ENCODE results near the gene SSTR5.

Gene SSTR5

DNA sequence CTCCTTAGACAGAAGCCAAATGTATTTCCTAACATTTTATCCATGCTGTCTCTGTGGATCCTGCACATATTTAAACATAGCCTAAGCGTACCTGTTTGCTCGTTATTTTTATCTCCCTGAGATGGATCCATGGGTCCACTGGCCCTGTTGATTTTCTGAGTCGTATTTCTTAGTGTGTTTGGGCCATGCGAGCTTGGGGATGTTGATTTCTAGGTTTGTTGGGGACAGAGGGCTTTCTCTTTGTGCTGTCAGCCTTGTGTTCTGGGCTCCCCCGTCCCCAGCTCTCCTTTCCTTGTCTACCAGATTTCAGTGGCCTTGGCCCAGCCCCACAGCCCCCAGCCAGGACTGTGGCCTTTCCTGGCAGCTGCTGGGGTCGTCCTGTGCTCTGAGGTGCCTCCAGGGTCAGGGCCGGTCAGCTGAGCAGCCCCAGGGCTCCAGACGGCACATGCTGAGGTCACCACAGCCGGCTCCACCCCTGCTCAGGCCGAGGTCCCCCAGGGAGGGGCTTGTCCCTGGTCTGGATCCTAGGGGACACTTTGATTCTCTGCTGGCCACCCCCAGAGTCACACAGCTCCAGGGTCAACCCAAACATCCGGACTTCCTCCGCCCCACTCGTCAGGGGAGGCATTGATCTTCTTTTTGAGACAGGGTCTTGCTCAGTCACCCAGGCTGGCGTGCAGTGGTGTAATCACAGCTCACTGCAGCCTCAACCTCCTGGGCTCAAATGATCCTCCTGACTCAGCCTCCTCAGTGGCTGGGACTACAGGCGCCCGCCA is 4.4 kb downstream of the SSTR5 start:
- TF ChIP-seq, protein P1, sequence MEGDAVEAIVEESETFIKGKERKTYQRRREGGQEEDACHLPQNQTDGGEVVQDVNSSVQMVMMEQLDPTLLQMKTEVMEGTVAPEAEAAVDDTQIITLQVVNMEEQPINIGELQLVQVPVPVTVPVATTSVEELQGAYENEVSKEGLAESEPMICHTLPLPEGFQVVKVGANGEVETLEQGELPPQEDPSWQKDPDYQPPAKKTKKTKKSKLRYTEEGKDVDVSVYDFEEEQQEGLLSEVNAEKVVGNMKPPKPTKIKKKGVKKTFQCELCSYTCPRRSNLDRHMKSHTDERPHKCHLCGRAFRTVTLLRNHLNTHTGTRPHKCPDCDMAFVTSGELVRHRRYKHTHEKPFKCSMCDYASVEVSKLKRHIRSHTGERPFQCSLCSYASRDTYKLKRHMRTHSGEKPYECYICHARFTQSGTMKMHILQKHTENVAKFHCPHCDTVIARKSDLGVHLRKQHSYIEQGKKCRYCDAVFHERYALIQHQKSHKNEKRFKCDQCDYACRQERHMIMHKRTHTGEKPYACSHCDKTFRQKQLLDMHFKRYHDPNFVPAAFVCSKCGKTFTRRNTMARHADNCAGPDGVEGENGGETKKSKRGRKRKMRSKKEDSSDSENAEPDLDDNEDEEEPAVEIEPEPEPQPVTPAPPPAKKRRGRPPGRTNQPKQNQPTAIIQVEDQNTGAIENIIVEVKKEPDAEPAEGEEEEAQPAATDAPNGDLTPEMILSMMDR (IDR thresholded peaks at IDR 0.05; ENCODE audit: low read length), result no peak
- no peak for TF ChIP-seq EZH2 (optimal IDR thresholded peaks at IDR 0.05; ENCODE audit: low read depth, low read length)
- TF ChIP-seq EZH2phosphoT487 (IDR thresholded peaks at IDR 0.05; ENCODE audit: low read length), result no peak
- H3K4me2 ChIP-seq (ENCODE audit: low read depth, low read length), result no peak overlapping the region
- H3K27ac ChIP-seq (ENCODE audit: low read length), result no peak overlapping the region
- no peaks in the 10 kb centered on the region for H3K79me2 ChIP-seq (ENCODE audit: low read length)
- no peaks in the 10 kb centered on the region for H3K9me3 ChIP-seq (replicated peaks; ENCODE audit: insufficient read depth, low read length)
- H3K9me2 ChIP-seq (replicated peaks; ENCODE audit: insufficient read depth, low read length), result no peaks in the 10 kb centered on the region
- no peak overlapping the region for H2AFZ ChIP-seq (ENCODE audit: low read length)
- no peaks in the 10 kb centered on the region for H3F3A ChIP-seq (ENCODE audit: insufficient read depth, low read length)
- no peak overlapping the region for H3K4me3 ChIP-seq (ENCODE audit: low read length)
- H3K27me3 ChIP-seq (replicated peaks; ENCODE audit: insufficient read depth, low read length), result peaks cover 71% of the 10 kb centered on the region
- DNase-seq, result no peak
- no peaks in the 10 kb centered on the region for H3K36me3 ChIP-seq (replicated peaks; ENCODE audit: insufficient read depth, low read length)
- H3K9ac ChIP-seq (ENCODE audit: low read length), result no peak overlapping the region
- H3K4me1 ChIP-seq (ENCODE audit: low read length), result no peaks in the 10 kb centered on the region
- H4K20me1 ChIP-seq (ENCODE audit: insufficient read depth, low read length), result no peaks in the 10 kb centered on the region

DNA sequence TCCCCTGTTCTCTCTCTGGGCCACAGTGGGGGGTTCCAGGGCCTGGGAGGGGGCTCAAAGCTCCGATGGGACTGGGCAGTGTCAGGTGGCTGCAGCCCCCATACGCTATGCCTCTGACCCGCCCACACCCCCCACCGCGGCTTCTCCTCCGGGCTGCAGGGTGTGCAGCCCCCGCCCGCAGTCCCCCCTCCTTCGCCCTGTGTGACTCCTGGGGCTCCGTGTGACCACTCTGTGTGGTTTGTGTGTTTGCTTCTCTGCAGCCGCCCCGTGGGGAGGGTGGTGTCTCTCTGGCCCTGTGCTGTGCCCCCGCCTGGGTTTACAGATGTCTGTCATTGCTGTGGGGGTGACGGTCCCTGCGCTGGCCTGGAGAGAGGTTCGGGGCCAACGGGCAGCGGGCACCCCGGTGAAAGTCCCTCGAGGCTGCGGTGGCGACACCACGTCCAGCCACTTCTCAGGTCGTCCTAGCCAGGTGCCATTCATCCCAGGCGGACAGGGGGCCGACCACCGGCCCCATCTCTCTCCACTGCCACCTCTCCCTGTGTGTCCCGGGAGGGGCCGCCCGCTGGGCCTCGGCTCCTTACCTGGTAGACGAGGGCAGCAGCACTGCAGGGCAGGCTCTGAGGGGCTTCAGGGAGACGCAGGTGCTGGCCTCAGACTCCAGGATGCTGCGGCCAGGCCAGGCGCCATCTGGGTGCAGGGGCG is 5.5 kb downstream of the SSTR5 start:
- H3K9ac ChIP-seq (ENCODE audit: low read length), result no peak overlapping the region
- no peak overlapping the region for H3K4me2 ChIP-seq (ENCODE audit: low read depth, low read length)
- no peaks in the 10 kb centered on the region for H3K79me2 ChIP-seq (ENCODE audit: low read length)
- H2AFZ ChIP-seq (ENCODE audit: low read length), result no peak overlapping the region
- no peaks in the 10 kb centered on the region for H3K9me3 ChIP-seq (replicated peaks; ENCODE audit: insufficient read depth, low read length)
- no peaks in the 10 kb centered on the region for H3K4me1 ChIP-seq (ENCODE audit: low read length)
- H4K20me1 ChIP-seq (ENCODE audit: insufficient read depth, low read length), result no peaks in the 10 kb centered on the region
- no peaks in the 10 kb centered on the region for H3F3A ChIP-seq (ENCODE audit: insufficient read depth, low read length)
- TF ChIP-seq EZH2 (optimal IDR thresholded peaks at IDR 0.05; ENCODE audit: low read depth, low read length) (no peak), EZH2phosphoT487 (IDR thresholded peaks at IDR 0.05; ENCODE audit: low read length) (no peak)
- TF ChIP-seq, protein P1 (IDR thresholded peaks at IDR 0.05; ENCODE audit: low read length), result no peak
- DNase-seq, result no peak
- no peak overlapping the region for H3K4me3 ChIP-seq (ENCODE audit: low read length)
- no peaks in the 10 kb centered on the region for H3K36me3 ChIP-seq (replicated peaks; ENCODE audit: insufficient read depth, low read length)
- no peaks in the 10 kb centered on the region for H3K9me2 ChIP-seq (replicated peaks; ENCODE audit: insufficient read depth, low read length)
- H3K27ac ChIP-seq (ENCODE audit: low read length), result no peak overlapping the region
- peaks cover 82% of the 10 kb centered on the region for H3K27me3 ChIP-seq (replicated peaks; ENCODE audit: insufficient read depth, low read length)

DNA sequence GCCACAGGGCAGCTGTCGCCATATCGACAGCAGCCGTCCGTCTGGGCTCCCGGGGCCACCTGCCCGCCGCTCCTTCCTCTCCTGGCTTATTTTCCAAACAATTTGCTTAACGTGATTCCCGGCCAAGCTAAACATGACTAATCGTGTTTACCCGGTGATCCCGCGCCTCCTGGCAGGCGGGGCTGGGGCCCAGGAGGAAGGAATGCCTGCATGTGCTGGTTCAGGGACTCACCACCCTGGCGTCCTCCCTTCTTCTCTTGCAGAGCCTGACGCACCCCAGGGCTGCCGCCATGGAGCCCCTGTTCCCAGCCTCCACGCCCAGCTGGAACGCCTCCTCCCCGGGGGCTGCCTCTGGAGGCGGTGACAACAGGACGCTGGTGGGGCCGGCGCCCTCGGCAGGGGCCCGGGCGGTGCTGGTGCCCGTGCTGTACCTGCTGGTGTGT is 6.1 kb downstream of the SSTR5 start:
- Histone ChIP-seq H3K9ac (ENCODE audit: low read length) (no peak overlapping the region), H3K36me3 (replicated peaks; ENCODE audit: insufficient read depth, low read length) (no peaks in the 10 kb centered on the region), H3K27me3 (replicated peaks; ENCODE audit: insufficient read depth, low read length) (peaks cover 87% of the 10 kb centered on the region), H3K79me2 (ENCODE audit: low read length) (no peaks in the 10 kb centered on the region), H3K9me3 (replicated peaks; ENCODE audit: insufficient read depth, low read length) (no peaks in the 10 kb centered on the region), H3K4me2 (ENCODE audit: low read depth, low read length) (no peak overlapping the region), H3K4me3 (ENCODE audit: low read length) (no peak overlapping the region), H3K4me1 (ENCODE audit: low read length) (no peaks in the 10 kb centered on the region), H2AFZ (ENCODE audit: low read length) (no peak overlapping the region), H3F3A (ENCODE audit: insufficient read depth, low read length) (no peaks in the 10 kb centered on the region), H4K20me1 (ENCODE audit: insufficient read depth, low read length) (no peaks in the 10 kb centered on the region), H3K9me2 (replicated peaks; ENCODE audit: insufficient read depth, low read length) (no peaks in the 10 kb centered on the region), H3K27ac (ENCODE audit: low read length) (no peak overlapping the region)
- TF ChIP-seq EZH2phosphoT487 (IDR thresholded peaks at IDR 0.05; ENCODE audit: low read length) (no peak), EZH2 (optimal IDR thresholded peaks at IDR 0.05; ENCODE audit: low read depth, low read length) (no peak)
- TF ChIP-seq, protein P1 (IDR thresholded peaks at IDR 0.05; ENCODE audit: low read length), result no peak
- DNase-seq, result no peak
